Activated naive CD8-positive, alpha-beta T cell treated with anti-CD3 and anti-CD28 coated beads for 36 hours (primary cell): ENCODE results near the gene C11orf68. TPM values are rescaled to one million over a fixed set of nuclear protein-coding genes. Genes with fewer than 3 reads are reported as not detected.

ENCODE experiments used
- DNase-seq: peaks from one replicate; pipeline ENCODE4 v3.0.0; 2021
- H3K27ac Mint-ChIP-seq: one replicate; pipeline ENCODE4 v1.8.0; 2022; ENCODE audit warnings: mild to moderate bottlenecking, moderate library complexity, mixed read lengths
- H3K27me3 Mint-ChIP-seq: one replicate; pipeline ENCODE4 v1.8.0; 2022; ENCODE audit warnings: mild to moderate bottlenecking, mixed read lengths
- H3K36me3 Mint-ChIP-seq: one replicate; pipeline ENCODE4 v1.8.0; 2021; ENCODE audit warnings: mild to moderate bottlenecking, mixed read lengths
- H3K4me1 Mint-ChIP-seq: one replicate; pipeline ENCODE4 v1.8.0; 2021; ENCODE audit warnings: mixed read lengths
- H3K4me3 Mint-ChIP-seq: one replicate; pipeline ENCODE4 v1.8.0; 2022; ENCODE audit warnings: mild to moderate bottlenecking, moderate library complexity, mixed read lengths
- H3K9me3 Mint-ChIP-seq: one replicate; pipeline ENCODE4 v1.8.0; 2022; ENCODE audit warnings: mixed read lengths
- total RNA-seq, 2 experiments: library from RNA; stranded (reverse); gene quantifications; one replicate each; pipeline ENCODE4 v1.2.3, GENCODE V29; 2021

The C11orf68 gene
- total RNA-seq, 2 experiments from 2014 or later, result 16.8 to 16.9 TPM

DNA sequence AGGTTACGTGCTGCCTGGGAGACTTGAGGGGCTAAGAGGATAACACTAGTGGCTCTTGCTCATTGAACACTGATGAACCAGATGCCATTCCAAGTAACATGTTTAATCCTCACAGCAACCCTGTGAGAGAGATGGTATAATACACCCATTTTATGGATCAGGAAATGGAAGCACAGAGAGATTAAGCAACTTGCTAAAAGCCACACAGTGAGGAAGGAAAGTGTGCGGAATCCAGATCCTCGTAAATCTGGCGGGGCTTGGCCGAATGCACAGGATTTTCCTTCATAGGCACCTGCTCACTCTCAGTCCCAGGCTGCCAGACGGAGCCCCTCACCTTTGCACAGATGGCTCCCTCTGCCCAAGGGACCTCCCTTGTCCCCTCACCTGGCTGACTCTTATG lies 11.0 kb downstream of the C11orf68 start:
- Mint-ChIP-seq H3K9me3 (no peaks in the 10 kb centered on the region), H3K4me3 (no peak overlapping the region), H3K27me3 (peaks cover 7% of the 10 kb centered on the region), H3K4me1 (peaks cover 5% of the 10 kb centered on the region), H3K36me3 (no peaks in the 10 kb centered on the region), H3K27ac (no peak overlapping the region)
- DNase-seq, result no peak

DNA sequence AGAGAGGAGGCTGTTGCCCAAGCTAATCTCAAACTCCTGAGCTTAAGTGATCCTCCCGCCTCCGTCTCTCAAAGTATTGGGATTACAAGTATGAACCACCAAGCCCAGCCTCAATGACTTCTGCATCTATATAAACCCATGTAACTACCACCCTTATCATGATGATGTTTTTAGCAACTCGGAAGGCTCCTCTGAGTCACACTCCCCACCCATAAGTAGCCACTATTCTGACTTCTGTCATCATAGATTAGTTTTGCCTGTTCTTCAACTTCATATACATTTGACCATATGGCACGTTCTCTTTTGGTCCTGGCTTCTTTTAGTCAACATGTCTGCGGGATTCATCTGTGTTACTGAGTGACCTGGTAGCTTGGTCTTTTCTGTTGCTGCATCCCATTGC lies 12.3 kb downstream of the C11orf68 start:
- Mint-ChIP-seq H3K36me3 (no peaks in the 10 kb centered on the region), H3K27me3 (peaks cover 10% of the 10 kb centered on the region), H3K4me3 (no peak overlapping the region), H3K4me1 (peaks cover 5% of the 10 kb centered on the region), H3K27ac (no peak overlapping the region), H3K9me3 (no peaks in the 10 kb centered on the region)
- no peak for DNase-seq

DNA sequence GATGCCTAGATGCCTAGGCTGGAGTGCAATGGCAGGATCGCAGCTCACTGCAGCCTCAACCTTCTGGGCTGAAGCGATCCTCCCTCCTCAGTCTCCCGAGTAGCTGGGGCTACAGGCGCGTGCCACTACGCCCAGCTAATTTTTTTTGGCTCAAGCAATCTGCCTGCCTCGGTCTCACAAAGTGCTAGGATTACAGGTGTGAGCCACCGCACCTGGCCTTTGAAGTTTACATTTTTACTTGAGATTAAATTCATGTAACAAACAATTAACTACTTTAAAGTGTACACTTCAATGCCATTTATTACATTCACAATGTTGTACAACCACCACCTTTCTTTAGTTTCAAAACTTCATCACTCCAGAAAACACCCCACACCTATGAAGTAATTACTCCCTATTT lies 15.1 kb downstream of the C11orf68 start:
- Mint-ChIP-seq H3K4me1 (peaks cover 2% of the 10 kb centered on the region), H3K27me3 (peaks cover 10% of the 10 kb centered on the region), H3K36me3 (peaks cover 3% of the 10 kb centered on the region), H3K27ac (no peak overlapping the region), H3K9me3 (no peaks in the 10 kb centered on the region), H3K4me3 (no peak overlapping the region)
- no peak for DNase-seq

DNA sequence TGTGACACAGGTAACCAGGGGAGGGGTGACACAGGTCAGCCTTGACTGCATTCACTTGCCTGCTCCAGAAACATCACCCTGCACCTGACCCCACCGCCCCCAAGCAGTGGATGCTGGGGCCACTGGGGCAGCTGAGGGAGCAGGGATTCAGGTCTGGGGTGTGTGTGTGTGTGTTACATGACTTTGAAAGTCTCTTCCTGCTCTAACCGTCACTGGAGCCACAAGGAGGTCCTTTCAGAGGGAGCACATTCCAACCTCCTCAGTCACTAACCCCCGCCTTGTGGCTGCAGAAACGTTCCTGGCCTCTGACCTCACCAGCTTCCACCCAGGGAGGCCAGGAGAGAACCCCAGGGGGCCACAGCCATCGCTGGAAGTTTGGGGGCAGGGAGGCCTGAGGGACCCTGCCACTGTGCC lies 15.8 kb downstream of the C11orf68 start:
- Mint-ChIP-seq H3K36me3 (peaks cover 5% of the 10 kb centered on the region), H3K27ac (no peak overlapping the region), H3K4me1 (peaks cover 2% of the 10 kb centered on the region), H3K27me3 (peaks cover 7% of the 10 kb centered on the region), H3K4me3 (no peak overlapping the region), H3K9me3 (no peaks in the 10 kb centered on the region)
- no peak for DNase-seq

DNA sequence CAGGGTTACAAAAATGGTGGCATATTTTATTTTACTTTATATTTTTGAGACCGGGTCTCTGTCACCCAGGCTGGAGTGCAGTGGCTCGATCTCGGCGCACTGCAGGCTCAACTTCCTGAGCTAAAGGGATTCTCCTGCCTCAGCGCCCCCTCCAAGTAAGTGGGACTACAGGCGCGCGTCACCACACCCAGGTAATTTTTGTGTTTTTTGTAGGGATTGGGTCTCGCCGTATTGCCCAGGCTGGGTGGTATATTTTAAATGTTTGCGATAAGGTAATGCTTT lies 18.0 kb downstream of the C11orf68 start:
- H3K9me3 Mint-ChIP-seq, result no peaks in the 10 kb centered on the region
- no peak overlapping the region for H3K4me3 Mint-ChIP-seq
- peaks cover 13% of the 10 kb centered on the region for H3K36me3 Mint-ChIP-seq
- H3K27ac Mint-ChIP-seq, result no peak overlapping the region
- DNase-seq, result no peak
- peaks cover 19% of the 10 kb centered on the region for H3K4me1 Mint-ChIP-seq
- peaks cover 3% of the 10 kb centered on the region for H3K27me3 Mint-ChIP-seq

DNA sequence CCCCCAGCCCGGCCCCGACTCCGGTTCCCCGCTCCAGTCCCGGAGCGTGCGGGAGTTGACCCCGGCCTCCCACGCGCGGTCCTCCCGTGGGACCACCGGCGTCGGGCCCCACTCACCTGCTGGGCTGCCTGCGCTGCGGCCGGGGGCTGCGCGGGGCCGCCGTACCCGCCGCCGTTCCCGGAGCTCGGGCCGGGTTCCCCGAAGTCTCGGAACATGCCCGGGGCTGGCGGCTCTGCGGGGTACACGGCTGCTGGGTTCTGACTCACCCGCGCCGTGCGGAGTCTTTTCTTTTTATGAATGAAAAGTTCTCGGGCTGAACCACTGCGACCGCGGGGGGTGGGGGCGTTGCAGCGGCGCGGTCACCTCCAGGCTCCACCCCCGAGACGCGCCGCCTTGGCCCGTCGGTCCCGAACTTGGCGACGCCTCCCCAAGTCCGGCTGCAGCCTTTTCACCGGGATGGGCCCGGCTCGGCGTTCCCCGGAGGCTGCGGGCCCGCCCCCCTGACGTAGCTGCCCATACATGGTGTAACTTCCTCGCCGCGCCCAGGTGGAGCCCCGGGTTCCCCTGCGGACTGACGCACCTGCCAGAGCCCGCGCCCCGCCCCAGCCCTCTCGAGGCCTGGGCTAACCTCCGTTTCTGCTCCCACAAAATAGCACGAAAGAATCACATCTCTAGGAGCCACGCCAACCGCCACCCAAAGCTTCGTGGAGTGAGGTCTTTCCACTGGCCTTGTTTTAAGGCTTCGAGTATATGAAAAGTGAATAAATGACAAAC lies 18.6 kb downstream of the C11orf68 start, which contains the start of gene FOSL1:
Gene FOSL1 (minus strand): TSS at position 264 of the 774 bp plus-strand sequence. CDS start 49 bp downstream, at position 215.
- peaks cover 24% of the 10 kb centered on the region for H3K4me1 Mint-ChIP-seq
- peak within 1 kb of the TSS; percentile 89 for H3K27ac Mint-ChIP-seq
- peaks cover 3% of the 10 kb centered on the region for H3K27me3 Mint-ChIP-seq
- no peaks in the 10 kb centered on the region for H3K9me3 Mint-ChIP-seq
- H3K36me3 Mint-ChIP-seq, result peaks cover 19% of the 10 kb centered on the region
- peak within 1 kb of the TSS; percentile 94 for H3K4me3 Mint-ChIP-seq
- peak; percentile 97 for DNase-seq

DNA sequence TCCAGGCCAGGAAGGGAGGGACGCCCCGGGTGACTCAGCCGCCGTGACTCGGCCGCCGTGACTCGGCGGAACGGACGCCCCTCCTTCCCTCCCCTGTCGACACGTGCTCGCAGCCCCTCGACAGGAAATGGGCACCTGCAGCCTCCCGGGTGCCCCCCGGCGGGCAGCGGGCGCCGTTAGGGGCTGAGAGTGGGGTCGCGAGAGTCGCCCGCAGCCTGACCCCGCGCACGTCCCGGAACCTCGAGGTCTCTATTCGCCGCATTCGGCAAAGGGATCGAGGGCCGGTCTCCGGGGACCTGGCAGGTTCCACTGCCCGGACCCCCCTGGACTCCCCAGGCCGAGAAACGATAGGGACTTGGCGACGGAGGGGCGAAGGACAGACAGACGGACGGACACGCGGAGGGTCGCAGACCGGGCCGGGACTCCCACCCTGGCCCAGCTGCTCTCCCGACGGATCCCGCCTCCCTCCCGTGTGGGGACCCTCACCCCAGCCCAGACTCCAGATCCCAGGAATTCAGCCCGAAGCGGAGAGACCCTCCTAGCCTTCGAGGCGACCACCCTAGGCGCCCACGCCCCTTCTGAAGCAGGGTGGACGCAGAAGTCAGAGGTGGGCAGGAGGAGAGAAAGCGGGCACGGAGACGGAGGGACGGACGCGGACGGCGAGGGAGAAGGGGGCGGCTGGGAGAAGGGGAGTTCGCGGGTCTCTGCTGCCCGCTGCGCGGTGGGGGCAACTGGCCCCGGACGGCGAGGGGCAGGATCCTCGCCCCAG lies 19.3 kb downstream of the C11orf68 start:
- H3K9me3 Mint-ChIP-seq, result no peaks in the 10 kb centered on the region
- peak overlapping the region; percentile 94 for H3K4me3 Mint-ChIP-seq
- peak; percentile 86 for DNase-seq
- H3K27ac Mint-ChIP-seq, result peak overlapping the region; percentile 89
- H3K36me3 Mint-ChIP-seq, result peaks cover 22% of the 10 kb centered on the region
- H3K27me3 Mint-ChIP-seq, result peaks cover 3% of the 10 kb centered on the region
- H3K4me1 Mint-ChIP-seq, result peaks cover 27% of the 10 kb centered on the region

DNA sequence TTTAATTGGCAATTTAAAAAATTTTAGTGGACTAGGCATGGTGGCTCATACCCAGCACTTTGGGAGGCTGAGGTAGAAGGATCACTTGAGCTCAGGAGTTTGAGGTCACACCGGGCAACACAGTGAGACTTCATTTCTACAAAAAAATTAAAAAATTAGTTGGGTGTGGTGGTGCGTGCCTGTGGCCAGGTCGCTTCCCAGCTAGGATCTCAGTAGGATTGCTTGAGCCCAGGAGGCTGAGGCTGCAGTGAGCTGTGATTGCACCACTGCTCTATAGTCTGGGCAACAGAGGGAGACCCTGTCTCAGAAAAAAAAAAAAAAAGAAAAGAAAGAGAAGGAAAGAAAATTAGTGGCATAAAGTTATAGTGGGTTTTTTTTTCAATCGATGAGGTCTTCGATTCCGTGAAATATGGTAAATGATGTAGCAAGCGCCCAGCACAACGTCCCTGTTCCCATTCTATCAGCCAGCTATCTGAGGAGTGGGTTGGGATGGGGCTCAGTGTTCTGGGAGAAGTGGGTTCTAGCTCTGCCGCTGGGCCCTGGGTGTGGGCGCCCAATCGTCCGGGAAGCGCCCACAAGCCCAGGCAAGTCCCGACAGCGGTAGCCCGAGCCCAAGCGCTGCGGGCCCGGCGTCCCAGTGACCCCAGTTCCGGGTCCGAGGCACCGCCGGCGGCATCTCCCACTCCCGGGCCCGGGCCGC lies 20.1 kb downstream of the C11orf68 start:
- H3K4me3 Mint-ChIP-seq, result peak overlapping the region; percentile 94
- H3K27me3 Mint-ChIP-seq, result peaks cover 3% of the 10 kb centered on the region
- H3K4me1 Mint-ChIP-seq, result peaks cover 32% of the 10 kb centered on the region
- peak overlapping the region; percentile 91 for H3K27ac Mint-ChIP-seq
- H3K36me3 Mint-ChIP-seq, result peaks cover 28% of the 10 kb centered on the region
- no peaks in the 10 kb centered on the region for H3K9me3 Mint-ChIP-seq
- no peak for DNase-seq

DNA sequence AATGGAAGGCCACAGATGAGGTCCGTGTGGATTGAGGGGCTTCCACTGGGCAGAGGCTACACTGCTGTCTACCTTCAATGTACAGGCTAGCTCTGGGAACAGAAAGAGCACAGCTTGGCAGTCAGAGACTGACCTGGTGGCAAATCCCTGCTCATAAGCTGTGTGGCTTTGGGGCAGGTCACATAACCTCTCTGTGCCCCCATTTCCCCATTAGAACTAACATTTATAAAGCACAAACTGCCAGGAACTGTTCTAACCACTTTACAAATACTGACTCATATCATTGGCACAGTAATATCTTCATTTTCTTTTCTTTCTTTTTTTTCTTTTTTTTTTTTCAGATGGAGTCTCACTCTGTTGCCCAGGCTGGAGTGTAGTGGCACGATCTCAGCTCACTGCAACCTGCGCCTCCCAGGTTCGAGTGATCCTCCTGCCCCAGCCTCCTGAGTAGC lies 21.8 kb downstream of the C11orf68 start:
- H3K9me3 Mint-ChIP-seq, result no peaks in the 10 kb centered on the region
- H3K27me3 Mint-ChIP-seq, result peaks cover 6% of the 10 kb centered on the region
- no peak overlapping the region for H3K27ac Mint-ChIP-seq
- no peak overlapping the region for H3K4me3 Mint-ChIP-seq
- H3K36me3 Mint-ChIP-seq, result peaks cover 37% of the 10 kb centered on the region
- peaks cover 47% of the 10 kb centered on the region for H3K4me1 Mint-ChIP-seq
- no peak for DNase-seq

DNA sequence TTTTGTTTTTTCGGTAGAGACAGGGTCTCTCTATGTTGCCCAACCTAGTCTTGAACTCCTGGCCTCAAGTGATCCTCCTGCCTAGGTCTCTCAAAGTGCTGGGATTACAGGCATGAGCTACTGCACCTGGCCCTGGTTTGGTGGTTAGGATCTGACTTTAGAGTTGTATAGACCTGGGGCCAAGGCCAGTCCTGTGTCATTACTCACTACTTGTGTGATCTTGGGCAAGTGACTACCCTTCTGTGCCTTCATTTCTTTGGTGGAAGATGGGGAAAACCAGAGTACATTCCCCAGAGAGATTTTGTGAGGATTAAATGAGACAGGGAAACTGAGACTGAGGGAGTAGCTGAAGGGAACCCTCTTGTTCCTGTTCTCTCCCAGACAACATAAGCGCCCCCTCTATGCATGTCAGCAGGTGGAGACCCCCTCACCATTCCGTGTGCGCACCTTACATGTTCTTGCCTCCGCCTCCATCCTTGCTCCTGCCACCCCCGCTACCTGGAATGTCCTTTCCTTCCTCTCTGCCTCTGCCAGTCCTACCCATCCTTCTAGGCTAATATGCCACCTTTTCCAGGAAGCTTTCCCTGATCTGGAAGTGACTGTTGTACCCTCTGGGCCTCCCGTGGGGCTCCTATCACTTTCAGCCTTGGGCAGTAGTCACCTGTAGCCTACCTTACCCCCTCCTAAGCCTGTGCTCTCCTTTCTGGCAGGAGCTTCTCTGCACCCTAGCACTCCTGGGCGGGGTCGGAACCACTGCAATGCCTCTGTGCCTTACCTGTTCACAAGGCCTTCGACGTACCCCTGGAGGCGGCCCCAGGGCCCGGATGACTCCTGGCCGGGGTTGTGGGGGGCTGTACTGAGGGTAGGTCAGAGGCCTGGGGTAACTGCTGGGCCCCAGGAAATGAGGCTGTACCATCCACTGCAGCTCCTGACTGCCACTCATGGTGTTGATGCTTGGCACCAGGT lies 22.5 kb downstream of the C11orf68 start:
- peaks cover 3% of the 10 kb centered on the region for H3K27me3 Mint-ChIP-seq
- DNase-seq, result no peak
- no peak overlapping the region for H3K4me3 Mint-ChIP-seq
- H3K36me3 Mint-ChIP-seq, result peaks cover 42% of the 10 kb centered on the region
- H3K4me1 Mint-ChIP-seq, result peaks cover 49% of the 10 kb centered on the region
- H3K27ac Mint-ChIP-seq, result no peak overlapping the region
- H3K9me3 Mint-ChIP-seq, result no peaks in the 10 kb centered on the region

DNA sequence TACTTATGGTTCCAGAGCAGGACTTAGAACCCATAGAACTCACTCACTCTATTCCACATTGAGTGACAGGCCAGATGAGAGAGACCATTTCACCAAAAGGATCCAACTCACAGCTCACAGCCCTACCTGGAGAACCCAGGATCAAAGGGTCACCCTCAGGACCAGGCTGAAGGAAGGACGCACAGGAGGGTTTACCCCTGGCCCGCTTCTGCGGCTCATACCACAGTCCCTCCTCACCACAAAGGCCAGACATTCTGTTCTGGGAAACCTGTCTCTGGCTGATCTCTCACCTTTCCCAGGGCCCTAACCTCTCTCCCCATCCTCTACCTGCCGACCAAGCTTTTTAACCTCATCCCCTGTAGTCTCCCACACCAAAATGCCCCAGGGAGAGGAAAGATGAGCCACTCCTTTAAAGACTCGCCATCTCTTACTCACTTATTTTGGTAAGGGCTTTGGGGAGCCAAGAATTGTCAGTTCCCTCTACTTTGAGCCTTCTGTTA lies 23.3 kb downstream of the C11orf68 start:
- Mint-ChIP-seq H3K4me3 (peak overlapping the region; percentile 22), H3K4me1 (peaks cover 48% of the 10 kb centered on the region), H3K27ac (peak overlapping the region; percentile 70), H3K27me3 (peaks cover 3% of the 10 kb centered on the region), H3K36me3 (peaks cover 42% of the 10 kb centered on the region), H3K9me3 (no peaks in the 10 kb centered on the region)
- no peak for DNase-seq

DNA sequence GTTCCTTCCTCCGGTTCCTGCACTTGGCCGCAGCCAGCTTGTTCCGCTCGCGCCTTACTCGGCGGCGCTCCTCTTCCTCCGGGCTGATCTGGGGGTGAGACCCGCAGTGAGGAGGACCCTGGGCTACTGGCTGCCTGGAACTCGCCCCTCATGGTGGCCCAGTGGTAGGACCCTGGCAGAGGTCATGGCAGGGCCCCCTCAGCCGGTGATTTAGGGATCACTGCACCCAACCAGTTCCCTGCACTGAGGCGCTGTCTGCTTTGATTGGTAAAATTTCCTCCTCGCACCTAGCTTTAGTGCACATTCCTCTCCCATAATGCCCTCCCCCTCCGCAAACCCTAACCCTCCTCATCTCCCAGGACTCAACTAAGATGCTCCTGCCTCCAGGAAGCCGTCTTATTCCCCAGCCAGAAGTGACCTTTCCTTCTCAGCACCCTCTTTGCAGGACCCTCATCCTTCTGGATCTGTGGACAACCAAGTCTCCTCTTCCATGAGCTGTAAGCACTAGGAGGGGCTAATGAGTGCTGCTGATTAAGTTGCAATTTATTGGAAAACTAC lies 24.7 kb downstream of the C11orf68 start:
- peaks cover 3% of the 10 kb centered on the region for H3K27me3 Mint-ChIP-seq
- peaks cover 42% of the 10 kb centered on the region for H3K36me3 Mint-ChIP-seq
- peak overlapping the region; percentile 89 for H3K4me3 Mint-ChIP-seq
- peaks cover 59% of the 10 kb centered on the region for H3K4me1 Mint-ChIP-seq
- no peak for DNase-seq
- H3K27ac Mint-ChIP-seq, result peak overlapping the region; percentile 86
- no peaks in the 10 kb centered on the region for H3K9me3 Mint-ChIP-seq

DNA sequence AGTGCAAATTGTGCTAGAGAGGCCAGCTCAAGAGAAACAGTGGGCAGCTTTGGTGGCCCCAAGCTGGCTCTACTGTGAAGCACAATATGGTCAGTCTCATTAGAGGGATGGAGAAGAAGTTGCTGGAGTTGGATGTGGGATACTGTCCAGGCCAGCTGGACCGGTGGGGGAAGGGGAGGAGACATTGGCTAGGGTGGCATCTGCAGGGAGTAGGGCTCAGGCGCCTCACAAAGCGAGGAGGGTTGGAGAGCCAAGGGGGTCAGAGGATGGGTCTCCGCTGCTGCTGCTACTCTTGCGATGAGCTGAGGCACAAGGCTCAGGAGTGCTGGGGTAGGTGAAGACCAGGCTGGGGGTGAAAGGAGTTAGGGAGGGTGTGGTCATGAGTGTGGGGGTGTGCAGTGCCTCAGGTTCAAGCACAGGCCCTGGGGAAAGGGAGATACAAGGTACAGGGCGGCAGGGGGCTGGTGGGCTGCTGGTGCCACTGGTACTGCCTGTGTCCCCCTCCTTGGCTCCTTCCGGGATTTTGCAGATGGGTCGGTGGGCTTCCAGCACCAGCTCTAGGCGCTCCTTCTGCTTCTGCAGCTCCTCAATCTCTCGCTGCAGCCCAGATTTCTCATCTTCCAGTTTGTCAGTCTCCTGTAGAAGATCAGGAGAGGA lies 26.1 kb downstream of the C11orf68 start:
- Mint-ChIP-seq H3K4me1 (peaks cover 63% of the 10 kb centered on the region), H3K4me3 (peak overlapping the region; percentile 89), H3K36me3 (peaks cover 39% of the 10 kb centered on the region), H3K27me3 (peaks cover 3% of the 10 kb centered on the region), H3K27ac (peak overlapping the region; percentile 86), H3K9me3 (no peaks in the 10 kb centered on the region)
- DNase-seq, result no peak
